Gastroesophageal sphincter (tissue), 4 donors: ENCODE results near the gene NUP88. TPM values are rescaled to one million over a fixed set of nuclear protein-coding genes. Genes with fewer than 3 reads are reported as not detected.
A peak's percentile ranks its signal among the peaks of the same experiment; 100 is the strongest.
"Not testable (repeated sequence)": the region's sequence is repeated elsewhere in the genome, so short reads cannot be mapped to it uniquely, and the experiment has no call there.

ENCODE experiments used
- ATAC-seq: fragments of 150-250 bp; one replicate; pipeline ENCODE4 v1.9.1; 2016; ENCODE audit warnings: mild to moderate bottlenecking, moderate library complexity
- H3K27ac ChIP-seq, 4 donors: fragments of 200-600 bp; sonication (generic) in 3 of 4; 1 replicate in 3 of 4; 2 replicates in 1 of 4; pipeline ENCODE4 v1.5.1; 2016 to 2019
- H3K27me3 ChIP-seq: fragments of 200-600 bp; sonication (generic); one replicate; pipeline ENCODE4 v1.5.1; 2019
- H3K36me3 ChIP-seq, 2 donors: fragments of 200-600 bp; sonication (generic); one replicate each; pipeline ENCODE4 v1.5.1; 2019; ENCODE audit warnings: control low read depth in 1 of 2
- H3K4me1 ChIP-seq, 3 donors: fragments of 200-600 bp; sonication (generic); 1 replicate in 2 of 3; 2 replicates in 1 of 3; pipeline ENCODE4 v1.5.1; 2016 to 2019; ENCODE audit warnings: control low read depth in 2 of 3
- H3K4me3 ChIP-seq, 2 donors: fragments of 200-600 bp; sonication (generic); one replicate each; pipeline ENCODE4 v1.5.1; 2019; ENCODE audit warnings: mild to moderate bottlenecking in 1 of 2, moderate library complexity in 1 of 2
- H3K9me3 ChIP-seq, 3 donors: fragments of 200-600 bp; sonication (generic); one replicate each; pipeline ENCODE4 v1.5.1; 2017 to 2019; ENCODE audit warnings: control low read depth in 2 of 3
- CTCF ChIP-seq, 4 experiments: fragments of 200-600 bp in 2 of 4; fragments of 450-650 bp in 2 of 4; sonication (generic) in 1 of 4; IDR thresholded peaks; one replicate each; pipeline ENCODE4 v1.5.1; 2017 to 2019; ENCODE audit warnings: antibody characterized with exemption in 4 of 4, mild to moderate bottlenecking in 2 of 4, moderate library complexity in 2 of 4
- EP300 ChIP-seq: sonication (generic); formaldehyde crosslinking; IDR thresholded peaks from one replicate; pipeline ENCODE4 v1.6.1; 2017; ENCODE audit warnings: antibody characterized with exemption, mild to moderate bottlenecking
- POLR2A ChIP-seq, 2 donors: fragments of 450-650 bp; IDR thresholded peaks; one replicate each; pipeline ENCODE4 v1.6.1; 2017; ENCODE audit warnings: antibody characterized with exemption in 2 of 2, mild to moderate bottlenecking in 2 of 2, moderate library complexity in 1 of 2
- POLR2AphosphoS5 ChIP-seq: sonication (generic); formaldehyde crosslinking; IDR thresholded peaks from one replicate; pipeline ENCODE4 v1.6.1; 2017; ENCODE audit warnings: antibody characterized with exemption
- WGBS, 2 donors: methylation state at CpG; one replicate each; pipeline ENCODE4 v1.1.5; 2018; ENCODE audit warnings: low coverage in 1 of 2; 5-methylcytosine and 5-hydroxymethylcytosine counted together
- total RNA-seq, 4 donors: library from RNA; depleted of rRNA; stranded (reverse); fragments of >200 nt; gene quantifications; one replicate each; pipeline ENCODE4 v1.1.0, GENCODE V29; 2016

The NUP88 gene
- total RNA-seq, 4 donors from 2014 or later, result 50.1 to 71.0 (median 56.4) TPM

DNA sequence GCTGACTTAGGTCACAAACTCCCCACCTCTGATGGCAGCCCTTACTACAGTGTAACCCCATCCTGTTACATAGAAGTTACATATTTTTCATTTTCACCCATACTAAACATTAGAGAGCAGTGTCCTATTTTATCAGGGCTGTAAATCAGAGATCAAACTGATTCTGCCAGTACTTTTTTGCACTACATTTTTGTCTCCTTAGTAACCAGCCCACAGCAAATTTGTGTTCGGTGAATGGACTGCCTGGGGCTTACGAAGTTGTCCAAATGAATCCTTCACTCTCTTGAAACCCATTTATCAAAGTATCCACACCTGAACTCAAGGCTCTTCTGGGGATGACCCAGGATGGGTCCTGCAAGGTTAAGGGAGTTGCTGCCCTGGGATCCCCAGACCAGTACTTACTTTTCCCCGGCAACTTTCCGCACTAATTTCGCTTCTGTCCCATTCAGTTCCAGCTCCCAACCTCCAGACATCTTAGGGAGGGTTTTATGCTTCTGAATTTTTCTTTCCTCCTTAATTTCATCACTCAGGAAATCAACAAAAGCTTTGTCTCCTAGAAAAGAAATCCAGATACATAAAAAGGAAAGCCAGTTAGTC is 18.4 kb upstream of the NUP88 start:
- no peaks in the 10 kb centered on the region for H3K27me3 ChIP-seq
- H3K9me3 ChIP-seq, result no peaks in the 10 kb centered on the region
- WGBS, 2 donors, result 55 to 63% methylated on average over 4 to 5 of the region's 5 CpGs
- peaks cover 0 to 41% (median 7%) of the 10 kb centered on the region in 3 donors for H3K4me1 ChIP-seq
- TF ChIP-seq POLR2AphosphoS5 (no peak), EP300 (no peak), POLR2A (IDR thresholded peaks at IDR 0.05) (no peak), CTCF (IDR thresholded peaks at IDR 0.05) (no peak)
- no peak for ATAC-seq
- peaks cover 0 to 58% of the 10 kb centered on the region in 2 donors for H3K36me3 ChIP-seq
- H3K27ac ChIP-seq, result peak overlapping the region in 2 of 4 donors; percentile 82 to 83
- H3K4me3 ChIP-seq, result peak overlapping the region; percentile 60 to 69

GRCh38 chr17:5435781-5436315 is 16.4 kb upstream of the NUP88 start:
- peaks cover 0 to 71% of the 10 kb centered on the region in 2 donors for H3K36me3 ChIP-seq
- H3K4me3 ChIP-seq, ATAC-seq, H3K27ac ChIP-seq, H3K9me3 ChIP-seq, H3K27me3 ChIP-seq: not testable (repeated sequence)
- peaks cover 0 to 41% (median 7%) of the 10 kb centered on the region in 3 donors for H3K4me1 ChIP-seq
- 75 to 100% methylated on average over 4 to 7 of the region's 12 CpGs for WGBS, 2 donors

- H3K27ac ChIP-seq, result no peak overlapping the region
- no peaks in the 10 kb centered on the region for H3K9me3 ChIP-seq
- H3K4me3 ChIP-seq, result no peak overlapping the region
- no peaks in the 10 kb centered on the region for H3K27me3 ChIP-seq
- H3K4me1 ChIP-seq, result peaks cover 0 to 39% (median 7%) of the 10 kb centered on the region in 3 donors
- H3K36me3 ChIP-seq, result peaks cover 0 to 80% of the 10 kb centered on the region in 2 donors
- TF ChIP-seq CTCF (IDR thresholded peaks at IDR 0.05) (no peak), POLR2AphosphoS5 (no peak), POLR2A (IDR thresholded peaks at IDR 0.05) (no peak), EP300 (no peak)
- ATAC-seq, result no peak
- 57 to 69% methylated on average over 1 to 2 of the region's 2 CpGs for WGBS, 2 donors
Measured at GRCh38 chr17:5434984-5435383, 15.5 kb upstream of the NUP88 start.

DNA sequence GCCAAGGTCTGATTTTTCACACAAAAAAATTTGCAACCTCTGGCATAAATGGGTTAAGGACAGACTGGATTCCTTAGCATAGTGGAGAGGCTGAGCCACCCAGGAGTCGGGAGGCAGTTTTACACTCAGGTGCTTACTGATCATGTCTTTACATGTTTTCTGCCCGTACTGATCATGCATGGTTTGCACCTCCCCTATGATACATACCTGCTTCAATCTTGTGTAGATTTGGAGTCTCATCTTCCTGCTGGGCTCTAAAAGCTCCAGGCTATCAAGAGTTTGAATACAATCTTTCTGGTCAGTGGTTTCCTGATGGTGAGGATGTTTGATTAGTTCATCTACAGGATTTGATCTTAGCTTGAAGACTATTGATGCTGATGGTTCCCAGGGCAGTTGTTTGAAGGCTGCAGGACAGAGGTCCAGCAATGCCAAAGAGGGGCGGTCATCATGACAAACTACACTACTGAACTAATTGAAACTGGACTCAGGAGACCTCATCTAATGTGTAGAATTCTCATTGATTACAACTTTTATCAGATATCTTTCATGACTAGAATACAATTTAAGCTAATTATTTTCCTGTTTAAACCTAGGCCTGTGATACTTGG is 12.6 kb upstream of the NUP88 start:
- no peak for TF ChIP-seq EP300
- TF ChIP-seq POLR2A (IDR thresholded peaks at IDR 0.05), result no peak
- no peak for TF ChIP-seq POLR2AphosphoS5
- TF ChIP-seq CTCF (IDR thresholded peaks at IDR 0.05), result no peak
- no peak for ATAC-seq
- H3K4me1 ChIP-seq, result peaks cover 0 to 16% (median 0%) of the 10 kb centered on the region in 3 donors
- no peaks in the 10 kb centered on the region for H3K27me3 ChIP-seq
- H3K27ac ChIP-seq, result no peak overlapping the region
- peaks cover 0 to 100% of the 10 kb centered on the region in 2 donors for H3K36me3 ChIP-seq
- WGBS, 2 donors, result 71 to 90% methylated on average over 2 to 3 of the region's 3 CpGs
- no peaks in the 10 kb centered on the region for H3K9me3 ChIP-seq
- H3K4me3 ChIP-seq, result no peak overlapping the region

DNA sequence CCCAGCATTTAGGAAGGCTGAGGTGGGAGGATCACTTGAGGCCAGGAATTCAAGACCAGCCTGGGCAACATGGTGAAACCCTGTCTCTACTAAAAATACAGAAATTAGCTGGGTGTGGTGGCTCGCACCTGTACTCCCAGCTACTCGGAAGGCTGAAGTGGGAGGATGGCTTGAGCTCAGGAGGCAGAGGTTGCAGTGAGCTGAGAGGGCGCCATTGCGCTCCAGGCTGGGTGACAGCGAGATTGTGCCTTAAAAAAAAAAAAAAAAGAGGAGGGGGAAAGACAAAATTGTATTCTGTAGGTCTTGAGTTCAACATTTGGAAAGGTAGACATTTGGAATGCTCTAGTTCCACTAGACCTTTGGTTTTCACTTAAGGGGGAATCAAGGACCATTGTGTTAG is 11.8 kb upstream of the NUP88 start:
- H3K4me3 ChIP-seq, H3K9me3 ChIP-seq, ATAC-seq, H3K4me1 ChIP-seq, H3K27me3 ChIP-seq, H3K27ac ChIP-seq: not testable (repeated sequence)
- H3K36me3 ChIP-seq, result peaks cover 0 to 100% of the 10 kb centered on the region in 2 donors
- WGBS, 2 donors, result 60 to 80% methylated on average over 1 of the region's 5 CpGs
